B cell (primary cell): ENCODE data around the gene HMGXB3. TPM values are rescaled to one million over a fixed set of nuclear protein-coding genes. Genes with fewer than 3 reads are reported as not detected.

Source experiments
- ATAC-seq: fragments of 200-7000 bp; cut with Tn5 transposase; one replicate; pipeline ENCODE4 v1.10.0; 2021; ENCODE audit warnings: low read depth, mild to moderate bottlenecking, moderate number of reproducible peaks, moderate library complexity
- CTCF ChIA-PET: fragments of 350-600 bp; sonication (Branson Sonifier 250); formaldehyde crosslinking; loops from one replicate; lab custom pipeline; 2021; ENCODE audit warnings: antibody characterized with exemption, inconsistent platforms; lab: Charles Lee
- POLR2A ChIA-PET: fragments of 350-600 bp; sonication (Branson Sonifier 250); formaldehyde crosslinking; loops from one replicate; lab custom pipeline; 2021; ENCODE audit warnings: antibody characterized with exemption; lab: Charles Lee
- DNase-seq: peaks from one replicate; pipeline ENCODE4 v3.0.0; 2013
- H2AFZ ChIP-seq: 2 replicates; pipeline ENCODE4 v1.6.1; 2012; ENCODE audit warnings: mild to moderate bottlenecking, low read depth, low read length; ENCODE audit not compliant: insufficient read depth, poor library complexity, severe bottlenecking
- H3K27ac ChIP-seq, 2 donors: 1 replicate in 1 of 2; 2 replicates in 1 of 2; pipeline ENCODE4 v1.5.1; 2012 to 2013; ENCODE audit warnings: low read length in 2 of 2, mild to moderate bottlenecking in 2 of 2, moderate library complexity in 1 of 2
- H3K27me3 ChIP-seq, 4 experiments: fragments of 200-600 bp in 1 of 4; sonication (generic) in 1 of 4; replicated peaks in 1 of 4; 1 replicate in 2 of 4; 2 replicates in 2 of 4; pipeline versions ENCODE4 v1.6.1 to v1.7.0; 2013 to 2016; ENCODE audit warnings: low read length in 3 of 4, mild to moderate bottlenecking in 2 of 4, mixed read lengths in 1 of 4, moderate library complexity in 1 of 4; ENCODE audit not compliant: insufficient read depth in 4 of 4, control insufficient read depth in 3 of 4; ENCODE audit errors: control extremely low read depth in 1 of 4
- H3K36me3 ChIP-seq, 2 experiments: replicated peaks in 1 of 2; 1 replicate in 1 of 2; 2 replicates in 1 of 2; pipeline versions ENCODE4 v1.6.1 to v1.7.1; 2013; ENCODE audit warnings: low read length in 1 of 2; ENCODE audit not compliant: insufficient read depth in 2 of 2, control insufficient read depth in 1 of 2; ENCODE audit errors: control extremely low read depth in 1 of 2, extremely low read depth in 1 of 2
- H3K4me1 ChIP-seq, 2 donors: fragments of 200-600 bp in 1 of 2; sonication (generic) in 1 of 2; 1 replicate in 1 of 2; 2 replicates in 1 of 2; pipeline versions ENCODE4 v1.5.1 to v1.6.1; 2013 to 2017; ENCODE audit warnings: low read length in 2 of 2; ENCODE audit not compliant: control insufficient read depth in 2 of 2, insufficient read depth in 2 of 2
- H3K4me2 ChIP-seq: replicated peaks from 2 replicates; pipeline ENCODE3; 2012; ENCODE audit warnings: mild to moderate bottlenecking, low read depth, low read length; ENCODE audit not compliant: poor library complexity, severe bottlenecking
- H3K4me3 ChIP-seq, 5 experiments: fragments of 200-600 bp in 1 of 5; sonication (generic) in 1 of 5; 1 replicate in 3 of 5; 2 replicates in 2 of 5; pipeline versions ENCODE4 v1.5.1 to v1.7.0; 2011 to 2016; ENCODE audit warnings: low read length in 4 of 5, mild to moderate bottlenecking in 4 of 5, low read depth in 2 of 5, control low read depth in 1 of 5, moderate library complexity in 1 of 5; ENCODE audit not compliant: insufficient read depth in 1 of 5; ENCODE audit errors: control extremely low read depth in 1 of 5, extremely low read depth in 1 of 5
- H3K79me2 ChIP-seq: fragments of 200-600 bp; sonication (generic); one replicate; pipeline ENCODE4 v1.6.0; 2016; ENCODE audit warnings: low read length; ENCODE audit not compliant: control insufficient read depth, insufficient read depth
- H3K9ac ChIP-seq: fragments of 200-600 bp; sonication (generic); 2 replicates; pipeline ENCODE4 v1.6.1; 2017; ENCODE audit warnings: mild to moderate bottlenecking, low read length, moderate library complexity
- H3K9me3 ChIP-seq, 3 donors: one replicate each; pipeline versions ENCODE4 v1.6.1 to v1.7.1; 2013; ENCODE audit warnings: low read length in 2 of 3; ENCODE audit not compliant: control insufficient read depth in 2 of 3, insufficient read depth in 1 of 3; ENCODE audit errors: control extremely low read depth in 1 of 3
- H4K20me1 ChIP-seq: 2 replicates; pipeline ENCODE4 v1.6.0; 2012; ENCODE audit warnings: mild to moderate bottlenecking, low read length; ENCODE audit not compliant: insufficient read depth, control insufficient read depth, poor library complexity, severe bottlenecking
- H3K27ac Mint-ChIP-seq: one replicate; pipeline ENCODE4 v1.8.0; 2021; ENCODE audit warnings: mixed read lengths
- H3K27me3 Mint-ChIP-seq: one replicate; pipeline ENCODE4 v1.8.0; 2021; ENCODE audit warnings: mixed read lengths
- H3K4me1 Mint-ChIP-seq: one replicate; pipeline ENCODE4 v1.8.0; 2021; ENCODE audit warnings: mixed read lengths
- H3K4me3 Mint-ChIP-seq: one replicate; pipeline ENCODE4 v1.8.0; 2021; ENCODE audit warnings: mixed read lengths
- H3K9me3 Mint-ChIP-seq: one replicate; pipeline ENCODE4 v1.8.0; 2022; ENCODE audit warnings: mixed read lengths; ENCODE audit not compliant: insufficient read depth
- EZH2 ChIP-seq: IDR thresholded peaks from 2 replicates; pipeline ENCODE4 v1.6.1; 2012; ENCODE audit warnings: borderline replicate concordance, low read depth, mild to moderate bottlenecking, moderate library complexity, low read length; ENCODE audit not compliant: insufficient read depth, poor library complexity, severe bottlenecking
- WGBS: methylation state at CpG from one replicate; pipeline ENCODE4 v1.1.5; 2013; ENCODE audit warnings: missing lambda C conversion rate; ENCODE audit not compliant: insufficient coverage; 5-methylcytosine and 5-hydroxymethylcytosine counted together
- intact Hi-C: fragments of 100-400 bp; cut with micrococcal nuclease; formaldehyde crosslinking; loops from one replicate; pipeline ENCODE4 v1.10.0; 2022
- polyA plus RNA-seq: library from polyadenylated mRNA; depleted of rRNA; stranded (reverse); fragments of >200 nt; gene quantifications from 2 replicates; pipeline ENCODE4 v1.2.3, GENCODE V29; 2012
- total RNA-seq, 2 donors: library from RNA; stranded (reverse); fragments of 120-200 nt in 1 of 2; gene quantifications; 1 replicate in 1 of 2; 2 replicates in 1 of 2; pipeline versions ENCODE4 v1.2.3 to v1.2.4, GENCODE V29; 2013 to 2022
- TF ChIP-seq, protein P1 (sequence below): fragments of 200-600 bp; IDR thresholded peaks from one replicate; pipeline ENCODE4 v1.8.0; 2022; ENCODE audit warnings: antibody characterized with exemption, mild to moderate bottlenecking

Gene HMGXB3
- total and polyA plus RNA-seq, 2 donors (not counting 1 experiment from before 2014, with no cell fraction given): 28.5 to 35.7 TPM

DNA sequence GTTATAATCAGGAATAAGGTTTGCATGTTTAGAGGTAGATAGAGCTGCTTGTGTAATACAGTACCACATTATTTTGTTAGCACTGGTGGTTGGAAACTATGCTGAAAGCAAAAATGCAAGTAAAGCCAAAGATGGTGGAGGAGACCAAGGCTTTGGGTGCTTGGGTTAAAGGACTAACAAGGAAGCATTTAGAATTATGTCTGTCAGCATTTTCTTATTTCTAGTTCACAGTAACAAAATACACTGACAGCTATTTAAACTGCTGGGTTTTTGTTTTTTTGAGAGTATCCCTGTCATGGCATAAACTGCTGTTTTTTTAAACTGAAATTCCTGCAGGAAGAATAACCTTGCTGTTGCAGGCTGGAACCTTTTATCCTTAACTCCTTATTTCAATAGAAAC lies 6.5 kb downstream of the HMGXB3 start:
- peaks cover 17% of the 10 kb centered on the region for H3K4me1 Mint-ChIP-seq
- no peaks in the 10 kb centered on the region for H3K27me3 ChIP-seq
- CTCF ChIA-PET: interaction anchor here (1.6 to 2.2 kb wide), 2 partner anchors 16 to 47 kb away, joined by 5 to 6 read pairs; partner anchors contain the start of gene SLC26A2
- H3K9ac ChIP-seq: no peak overlapping the region
- ATAC-seq (no peak), DNase-seq (no peak)
- H2AFZ ChIP-seq: no peak overlapping the region
- POLR2A ChIA-PET: no interaction called here
- no peak overlapping the region for H3K27ac ChIP-seq
- no peaks in the 10 kb centered on the region for H3K9me3 ChIP-seq
- no peak overlapping the region for H3K4me3 Mint-ChIP-seq
- H3K4me2 ChIP-seq: no peak overlapping the region
- no peak overlapping the region for H3K4me3 ChIP-seq
- no peak overlapping the region for H3K27ac Mint-ChIP-seq
- peaks cover 10 to 57% of the 10 kb centered on the region in 2 experiments for H3K36me3 ChIP-seq
- H3K4me1 ChIP-seq: peaks cover 5 to 7% of the 10 kb centered on the region in 2 donors
- H3K9me3 Mint-ChIP-seq: no peaks in the 10 kb centered on the region
- peaks cover 33% of the 10 kb centered on the region for H4K20me1 ChIP-seq
- peaks cover 43% of the 10 kb centered on the region for H3K79me2 ChIP-seq
- TF ChIP-seq EZH2: no peak
- TF ChIP-seq, protein P1, sequence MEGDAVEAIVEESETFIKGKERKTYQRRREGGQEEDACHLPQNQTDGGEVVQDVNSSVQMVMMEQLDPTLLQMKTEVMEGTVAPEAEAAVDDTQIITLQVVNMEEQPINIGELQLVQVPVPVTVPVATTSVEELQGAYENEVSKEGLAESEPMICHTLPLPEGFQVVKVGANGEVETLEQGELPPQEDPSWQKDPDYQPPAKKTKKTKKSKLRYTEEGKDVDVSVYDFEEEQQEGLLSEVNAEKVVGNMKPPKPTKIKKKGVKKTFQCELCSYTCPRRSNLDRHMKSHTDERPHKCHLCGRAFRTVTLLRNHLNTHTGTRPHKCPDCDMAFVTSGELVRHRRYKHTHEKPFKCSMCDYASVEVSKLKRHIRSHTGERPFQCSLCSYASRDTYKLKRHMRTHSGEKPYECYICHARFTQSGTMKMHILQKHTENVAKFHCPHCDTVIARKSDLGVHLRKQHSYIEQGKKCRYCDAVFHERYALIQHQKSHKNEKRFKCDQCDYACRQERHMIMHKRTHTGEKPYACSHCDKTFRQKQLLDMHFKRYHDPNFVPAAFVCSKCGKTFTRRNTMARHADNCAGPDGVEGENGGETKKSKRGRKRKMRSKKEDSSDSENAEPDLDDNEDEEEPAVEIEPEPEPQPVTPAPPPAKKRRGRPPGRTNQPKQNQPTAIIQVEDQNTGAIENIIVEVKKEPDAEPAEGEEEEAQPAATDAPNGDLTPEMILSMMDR: no peak
- no peaks in the 10 kb centered on the region for H3K27me3 Mint-ChIP-seq
- intact Hi-C loops: no loop called here

- TF ChIP-seq, protein P1: no peak
- no peak for TF ChIP-seq EZH2
- intact Hi-C loops: no loop called here
- CTCF ChIA-PET: no interaction called here
- no peak overlapping the region for H3K9ac ChIP-seq
- Mint-ChIP-seq H3K4me3 (no peak overlapping the region), H3K4me1 (no peaks in the 10 kb centered on the region), H3K27me3 (no peaks in the 10 kb centered on the region), H3K9me3 (no peaks in the 10 kb centered on the region), H3K27ac (no peak overlapping the region)
- no peaks in the 10 kb centered on the region for H3K9me3 ChIP-seq
- no peak for DNase-seq
- H2AFZ ChIP-seq: no peak overlapping the region
- H3K27ac ChIP-seq: no peak overlapping the region
- no peaks in the 10 kb centered on the region for H3K27me3 ChIP-seq
- H3K4me1 ChIP-seq: no peaks in the 10 kb centered on the region
- peaks cover 18 to 80% of the 10 kb centered on the region in 2 experiments for H3K36me3 ChIP-seq
- POLR2A ChIA-PET: no interaction called here
- WGBS: 97% methylated on average over 6 of the region's 6 CpGs
- peaks cover 22% of the 10 kb centered on the region for H3K79me2 ChIP-seq
- peaks cover 23% of the 10 kb centered on the region for H4K20me1 ChIP-seq
- H3K4me2 ChIP-seq: no peak overlapping the region
- H3K4me3 ChIP-seq: no peak overlapping the region
- no peak for ATAC-seq
Measured at GRCh38 chr5:150009671-150010387, 9.3 kb downstream of the HMGXB3 start.
